GM23338 (cell line): ENCODE data around the gene NABP1.

ENCODE experiments used
- CREB1 ChIP-seq: fragments of 250-450 bp; sonication (Bioruptor Pico); IDR thresholded peaks from 2 replicates; pipeline ENCODE4 v1.5.0; 2020; ENCODE audit warnings: low read depth, mild to moderate bottlenecking, moderate library complexity
- CTCF ChIP-seq, 2 experiments: fragments of 200-600 bp in 1 of 2; sonication (generic) in 1 of 2; conservative IDR thresholded peaks; 2 replicates each; pipeline versions ENCODE4 v1.5.1 to v1.6.1; 2016 to 2017; ENCODE audit warnings: antibody characterized with exemption in 2 of 2, low read depth in 2 of 2, mild to moderate bottlenecking in 2 of 2, moderate library complexity in 1 of 2
- EZH2 ChIP-seq: fragments of 200-600 bp; sonication (generic); IDR thresholded peaks from one replicate; pipeline ENCODE4 v1.8.0; 2017; ENCODE audit warnings: antibody characterized with exemption, mild to moderate bottlenecking, low read depth; ENCODE audit not compliant: unreplicated experiment
- EZH2phosphoT487 ChIP-seq: fragments of 200-600 bp; sonication (generic); IDR thresholded peaks from one replicate; pipeline ENCODE4 v1.8.1; 2018; ENCODE audit warnings: antibody characterized with exemption; ENCODE audit not compliant: unreplicated experiment
- POLR2AphosphoS5 ChIP-seq: IDR thresholded peaks from 2 replicates; pipeline ENCODE4 v1.6.1; 2016; ENCODE audit warnings: antibody characterized with exemption, low read depth
- STAT1 ChIP-seq: IDR thresholded peaks from one replicate; pipeline ENCODE4 v1.6.1; 2016; ENCODE audit warnings: antibody characterized with exemption; ENCODE audit not compliant: unreplicated experiment

GRCh38 chr2:191632426-191632825 is 45.5 kb upstream of the NABP1 start:
- TF ChIP-seq CTCF (conservative IDR thresholded peaks at IDR 0.05; ENCODE audit: low read depth in 2 of 2) (no peak), POLR2AphosphoS5 (no peak), EZH2 (no peak), STAT1 (no peak), CREB1 (CRISPR knock-in tag) (no peak), EZH2phosphoT487 (no peak)
